GM21381 (cell line): ENCODE results near the gene GIPC1.

Source experiments
- ATAC-seq: cut with Tn5 transposase; IDR thresholded peaks from one replicate; pipeline ENCODE4 v1.9.1; 2021; ENCODE audit warnings: mild to moderate bottlenecking, moderate library complexity; ENCODE audit not compliant: unreplicated experiment

GIPC1 gene

DNA sequence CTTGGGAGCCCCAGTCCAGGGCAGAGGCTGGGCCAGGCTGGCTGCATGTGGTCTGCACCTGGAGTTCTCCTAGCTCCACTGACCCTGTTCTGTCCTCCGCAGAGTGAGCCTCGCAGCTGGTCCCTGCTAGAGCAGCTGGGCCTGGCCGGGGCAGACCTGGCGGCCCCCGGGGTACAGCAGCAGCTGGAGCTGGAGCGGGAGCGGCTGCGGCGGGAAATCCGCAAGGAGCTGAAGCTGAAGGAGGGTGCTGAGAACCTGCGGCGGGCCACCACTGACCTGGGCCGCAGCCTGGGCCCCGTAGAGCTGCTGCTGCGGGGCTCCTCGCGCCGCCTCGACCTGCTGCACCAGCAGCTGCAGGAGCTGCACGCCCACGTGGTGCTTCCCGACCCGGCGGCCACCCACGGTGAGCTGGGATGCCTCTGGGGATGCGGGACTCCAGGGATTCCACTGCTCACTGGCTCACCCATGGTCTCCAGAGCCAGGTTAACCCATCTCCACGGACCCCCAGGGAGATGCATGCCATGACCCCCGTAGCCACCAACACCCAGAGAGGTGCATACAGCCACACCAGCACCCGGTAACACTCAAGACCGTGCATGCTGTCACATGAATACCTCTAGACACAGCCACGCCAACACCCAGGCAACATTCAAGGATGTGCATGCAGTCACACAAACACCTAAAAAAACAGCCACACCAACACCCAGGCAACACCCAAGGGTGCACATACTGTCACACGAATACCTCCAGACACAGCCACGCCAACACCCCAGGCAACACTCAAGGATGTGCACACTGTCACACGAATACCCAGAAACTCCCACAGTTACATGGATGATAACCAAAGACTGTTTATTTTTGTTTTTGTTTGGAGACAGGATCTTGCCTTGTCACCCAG lies 54.6 kb downstream of the GIPC1 start:
- ATAC-seq: no peak

DNA sequence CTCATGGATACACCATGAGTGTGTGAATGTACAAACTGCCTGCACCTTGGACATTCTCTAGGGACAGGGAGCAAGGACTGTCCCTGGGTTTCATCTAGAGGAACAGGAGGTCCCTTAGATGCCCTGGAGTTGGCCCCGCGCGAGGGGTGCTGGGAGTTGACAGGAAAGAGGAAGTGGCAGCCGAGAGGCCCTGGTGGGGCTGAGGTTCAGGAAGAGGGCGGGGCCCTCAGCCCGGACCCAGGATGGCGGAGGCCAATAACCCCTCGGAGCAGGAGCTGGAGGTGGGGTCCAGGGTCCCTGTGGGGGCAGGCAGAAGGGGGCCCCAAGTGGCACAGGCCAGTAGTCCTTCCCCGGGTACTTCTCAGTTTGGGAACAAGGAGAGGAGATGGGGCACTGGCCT lies 55.9 kb downstream of the GIPC1 start:
- ATAC-seq: peak; percentile 87

DNA sequence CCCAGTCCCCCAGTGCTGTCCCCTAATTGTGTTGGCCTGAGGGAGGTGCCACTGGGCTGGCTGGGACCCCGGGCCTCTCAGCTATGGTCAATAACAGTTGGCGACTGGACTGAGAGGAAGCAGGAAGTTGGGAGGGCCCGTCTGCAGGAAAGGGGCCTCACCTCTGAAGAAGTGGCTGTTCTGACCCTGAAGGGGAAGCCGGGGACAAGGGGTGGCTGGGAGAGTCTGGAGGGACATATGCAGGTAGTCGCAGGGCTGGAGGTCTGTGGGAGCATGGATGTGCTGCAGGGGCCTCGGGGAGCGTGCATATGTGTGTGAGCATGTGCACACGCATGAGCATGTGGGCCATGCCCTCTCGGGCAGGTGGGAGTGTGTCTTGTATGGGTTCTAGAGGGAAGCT lies 56.9 kb downstream of the GIPC1 start:
- no peak for ATAC-seq

DNA sequence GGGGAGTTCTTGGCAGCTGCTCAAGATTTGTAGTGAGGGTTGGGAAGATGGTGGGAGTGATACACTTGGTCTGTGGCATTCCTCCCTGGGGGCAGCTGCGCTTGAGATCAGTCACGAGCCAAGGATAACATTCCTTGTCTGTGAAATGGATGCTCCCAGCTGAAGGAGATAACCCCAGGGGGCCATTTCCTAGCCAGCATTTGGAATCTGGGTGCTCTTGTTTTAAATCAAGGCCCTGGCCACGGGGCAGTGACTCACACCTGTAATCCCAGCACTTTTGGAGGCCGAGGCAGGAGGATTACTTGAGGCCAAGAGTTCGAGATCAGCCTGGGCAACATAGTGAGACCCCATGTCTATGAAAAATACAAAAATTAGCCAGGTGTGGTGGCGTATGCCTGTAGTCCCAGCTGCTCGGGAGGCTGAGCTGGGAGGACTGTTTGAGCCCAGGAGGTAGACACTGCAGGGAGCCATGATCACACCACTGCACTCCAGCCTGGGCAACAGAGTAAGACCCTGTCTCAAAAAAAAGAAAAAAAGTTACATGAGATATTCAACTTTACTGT lies 58.3 kb downstream of the GIPC1 start:
- ATAC-seq: no peak

DNA sequence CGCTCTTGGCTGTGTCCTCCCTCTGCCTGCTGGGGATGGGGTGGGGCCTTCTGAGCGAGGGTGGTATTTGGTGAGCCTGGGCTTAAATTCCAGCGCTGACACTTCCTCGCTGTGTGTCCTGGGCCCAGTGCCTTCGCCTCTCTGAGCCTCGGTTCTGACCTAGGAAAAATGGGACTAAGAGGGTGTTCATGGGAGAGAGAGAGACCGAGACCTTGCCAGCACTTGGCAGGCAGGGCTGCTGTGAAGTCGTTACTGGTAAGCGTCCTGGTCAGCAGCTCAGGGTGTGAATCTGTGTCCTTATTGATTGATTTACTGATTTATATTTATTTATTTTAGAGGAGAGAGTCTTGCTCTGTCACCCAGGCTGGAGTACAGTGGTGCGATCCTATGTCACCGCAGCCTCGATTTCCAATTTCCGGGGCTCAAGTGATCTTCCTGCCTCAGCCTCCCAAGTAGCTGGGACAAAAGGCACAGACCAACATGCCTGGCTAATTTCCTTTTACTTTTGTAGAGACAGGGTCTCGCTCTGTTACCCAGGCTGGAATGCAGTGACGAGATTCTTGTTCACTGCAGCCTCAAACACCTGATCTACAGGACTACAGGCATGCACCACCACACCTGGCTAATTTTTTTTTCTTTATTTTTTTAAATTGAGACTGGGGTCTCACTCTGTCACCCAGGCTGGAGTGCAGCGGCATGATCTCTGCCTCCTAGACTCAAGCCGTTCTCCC lies 60.4 kb downstream of the GIPC1 start:
- ATAC-seq: no peak

DNA sequence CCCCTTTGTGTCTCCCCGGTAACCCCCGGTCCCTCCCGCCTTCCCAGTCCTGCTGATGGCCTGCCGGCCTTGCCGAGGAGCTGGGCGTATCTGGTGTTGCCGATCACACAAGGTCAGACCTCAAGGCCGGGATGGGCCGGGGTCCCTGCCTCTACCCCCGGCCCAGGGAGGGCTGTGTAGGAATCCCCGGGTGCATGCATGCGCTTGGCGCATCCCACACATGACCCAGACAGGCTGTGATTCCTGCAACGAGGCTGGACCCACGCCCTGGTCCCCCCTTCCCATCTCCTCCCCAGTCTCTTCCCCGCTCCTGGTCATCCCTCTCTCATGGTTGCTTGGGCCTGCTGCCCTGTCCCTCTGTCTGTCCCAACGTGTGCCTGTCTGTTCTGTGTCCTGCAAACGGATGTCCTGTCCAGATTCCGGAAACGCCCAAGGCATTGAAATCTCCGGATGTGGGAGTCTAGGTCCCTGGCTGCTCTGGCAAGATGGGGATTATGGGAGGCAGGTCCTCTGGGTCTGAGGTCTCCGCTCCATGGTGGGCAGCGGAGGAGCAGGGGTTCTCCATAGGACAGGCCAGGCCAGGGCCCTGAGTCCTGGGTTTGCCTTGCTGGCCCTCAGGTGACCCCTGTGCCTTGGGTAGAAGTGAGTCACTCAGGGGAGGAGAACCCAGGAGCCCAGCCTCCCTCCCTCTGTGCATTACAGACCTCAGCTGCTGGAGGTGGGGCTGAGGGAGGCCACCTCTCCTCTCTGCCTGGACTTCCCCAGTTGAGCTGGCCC lies 61.2 kb downstream of the GIPC1 start:
- ATAC-seq: no peak

DNA sequence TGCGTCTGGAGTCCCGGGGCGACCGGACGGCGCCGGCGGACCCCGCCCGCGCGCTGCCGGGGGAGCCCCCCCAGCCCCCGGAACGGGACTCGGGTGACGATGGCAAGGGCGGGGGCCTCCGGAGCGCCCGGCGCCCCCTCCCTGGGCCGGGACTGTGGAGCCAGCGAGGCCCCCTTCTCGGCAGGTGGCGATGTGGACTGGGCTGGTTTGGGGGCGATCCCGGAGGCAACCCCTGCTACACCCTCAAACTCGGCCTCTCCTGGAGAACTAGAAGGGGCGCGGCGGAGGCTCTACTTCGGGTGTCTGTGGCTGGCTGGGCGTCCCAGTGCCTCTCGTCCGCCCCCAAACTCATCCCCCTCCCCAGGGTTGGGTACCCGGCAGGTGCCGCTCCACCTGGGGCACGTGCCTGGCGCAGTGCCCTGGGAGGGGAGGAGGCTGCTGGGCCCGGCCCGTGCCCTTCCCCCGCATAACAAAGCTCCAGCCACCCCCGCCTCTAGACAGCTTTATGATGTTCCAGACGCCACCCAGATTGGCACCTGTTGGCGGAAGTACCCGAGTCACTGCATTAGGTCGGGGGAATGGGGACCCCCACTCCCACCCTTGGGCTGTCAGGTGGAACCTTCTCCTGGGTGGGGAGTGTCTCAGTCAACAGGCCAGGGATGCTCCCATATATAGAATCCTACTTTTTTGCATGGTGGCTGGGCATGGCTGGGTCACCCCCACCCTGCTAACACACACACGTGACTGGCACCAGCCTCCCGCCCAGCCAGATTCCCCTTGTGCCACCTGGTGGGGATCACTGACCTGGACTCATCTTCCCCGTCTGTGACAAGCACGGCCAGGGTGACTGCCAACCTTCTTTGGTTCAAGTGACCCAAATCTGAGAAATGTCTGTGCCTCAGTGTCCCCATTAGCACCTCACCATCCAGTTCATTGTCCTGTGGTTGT lies 62.1 kb downstream of the GIPC1 start:
- no peak for ATAC-seq

DNA sequence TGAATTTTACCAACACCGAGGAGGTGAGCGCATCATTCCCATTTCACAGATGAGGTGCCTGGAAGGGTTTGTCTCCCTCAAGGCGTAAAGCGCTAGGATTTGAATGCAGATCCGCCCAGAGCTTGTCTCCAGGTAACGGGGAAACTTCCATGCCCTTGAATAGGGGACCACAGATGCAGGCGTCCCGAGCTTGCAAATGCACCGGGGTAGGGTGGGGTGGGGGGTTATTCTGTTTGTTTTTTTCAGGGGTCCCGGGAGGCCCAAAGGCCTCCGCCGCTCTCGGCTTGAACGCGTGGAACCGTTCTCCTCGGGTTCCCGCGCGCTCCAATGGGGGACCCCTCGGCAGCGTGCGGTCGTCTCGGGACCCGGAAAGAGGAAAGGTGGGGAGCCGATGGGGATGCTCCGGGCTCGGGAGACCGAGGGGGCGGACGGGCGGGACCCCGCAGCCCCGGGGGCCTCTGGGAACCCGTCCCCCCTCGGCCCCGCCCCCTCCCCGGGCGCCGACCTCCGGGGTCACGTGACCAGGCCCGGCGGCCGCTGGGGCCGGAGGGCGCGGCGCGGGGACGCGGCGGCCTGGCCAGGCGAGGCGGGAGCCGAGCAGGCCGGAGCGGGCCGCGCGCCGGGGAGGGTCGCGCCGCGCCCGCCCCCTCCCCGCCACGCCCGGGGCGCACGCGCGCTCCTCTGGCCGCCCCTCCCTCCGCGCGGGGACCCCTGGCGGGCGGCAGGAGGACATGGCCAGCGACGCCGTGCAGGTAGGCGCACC lies 63.0 kb downstream of the GIPC1 start, which contains the start of gene PKN1:
TSS of gene PKN1 (plus strand) at position 516 of the 763 bp plus-strand sequence. CDS start at position 732, 216 bp downstream.
- no peak for ATAC-seq

DNA sequence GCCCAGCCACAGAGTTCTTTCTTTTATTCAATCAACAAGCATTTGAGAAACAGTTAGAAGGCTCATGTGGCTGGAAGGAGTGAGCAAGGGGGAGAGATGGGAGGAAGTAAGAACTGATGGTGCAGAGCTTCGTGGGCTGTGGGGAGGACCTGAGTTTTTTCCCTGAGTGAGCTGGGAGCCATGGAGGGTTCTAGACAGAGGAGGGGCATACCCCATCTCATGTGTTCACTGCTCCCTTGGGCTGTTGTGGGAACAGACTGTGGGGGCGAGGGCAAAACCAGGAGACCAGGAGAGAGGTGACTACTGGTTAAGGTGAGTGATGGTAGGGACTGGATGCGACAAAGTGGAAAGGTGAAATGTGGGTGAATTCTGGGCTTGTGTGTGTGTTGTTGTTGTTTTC lies 65.2 kb downstream of the GIPC1 start:
- no peak for ATAC-seq

DNA sequence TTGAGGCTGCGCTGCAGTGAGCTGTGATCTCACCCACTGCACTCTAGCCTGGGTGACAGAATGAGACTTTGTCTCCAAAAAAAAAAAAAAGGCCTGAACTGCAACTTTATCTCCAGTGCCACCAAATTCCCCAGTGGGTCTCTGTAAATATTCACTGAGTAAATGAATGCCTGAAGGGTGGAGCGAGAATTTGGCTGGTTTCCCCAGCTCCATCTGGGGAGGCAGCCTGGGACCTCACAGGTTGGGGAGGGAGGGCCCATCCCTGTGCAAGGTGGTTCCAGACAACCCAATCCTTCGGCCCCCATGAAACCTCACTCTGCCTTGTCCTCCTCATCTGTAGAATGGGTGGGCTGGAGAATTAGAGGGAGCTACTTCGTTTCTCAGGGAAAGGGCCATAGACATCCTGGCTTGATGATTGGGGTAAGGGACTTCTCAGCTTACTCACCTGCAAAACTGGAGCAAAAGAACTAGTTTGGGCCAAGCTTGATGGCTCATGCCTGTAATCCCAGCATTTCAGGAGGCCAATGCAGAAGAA lies 67.0 kb downstream of the GIPC1 start:
- no peak for ATAC-seq
